H4 (cell line): ENCODE measurements around the gene AP1S3. TPM values are rescaled to one million over a fixed set of nuclear protein-coding genes. Genes with fewer than 3 reads are reported as not detected.

Experiments used
- DNase-seq: peaks from one replicate; pipeline ENCODE4 v3.0.0-alpha.2; 2015; ENCODE audit warnings: low spot score
- total RNA-seq: library from RNA; depleted of rRNA; stranded (reverse); fragments of >200 nt; shearing (Covaris generic); gene quantifications from 2 replicates; pipeline ENCODE4 v1.2.3, GENCODE V29; 2014

AP1S3 gene
- total RNA-seq, 1 experiment from 2014 or later, result 4.6 TPM

- DNase-seq, result peak; percentile 97
Measured at GRCh38 chr2:223760838-223761502, 76.4 kb downstream of the AP1S3 start.

- peak; percentile 61 for DNase-seq
Measured at GRCh38 chr2:223759569-223760430, 77.6 kb downstream of the AP1S3 start.

GRCh38 chr2:223758131-223758840, 79.1 kb downstream of the AP1S3 start:
- no peak for DNase-seq

- no peak for DNase-seq
Measured at GRCh38 chr2:223753940-223754339, 83.4 kb downstream of the AP1S3 start.

GRCh38 chr2:223751012-223751411, 86.4 kb downstream of the AP1S3 start:
- DNase-seq, result no peak

- DNase-seq, result no peak
Measured at GRCh38 chr2:223747392-223748042, 89.9 kb downstream of the AP1S3 start.

- no peak for DNase-seq
Measured at GRCh38 chr2:223746611-223747010, 90.8 kb downstream of the AP1S3 start.

GRCh38 chr2:223744580-223744979, 92.8 kb downstream of the AP1S3 start:
- no peak for DNase-seq

- no peak for DNase-seq
Measured at GRCh38 chr2:223740679-223741078, 96.7 kb downstream of the AP1S3 start.

GRCh38 chr2:223737207-223737606, 100.2 kb downstream of the AP1S3 start:
- no peak for DNase-seq

GRCh38 chr2:223736488-223736887, 100.9 kb downstream of the AP1S3 start:
- no peak for DNase-seq

- DNase-seq, result no peak
Measured at GRCh38 chr2:223735659-223736244, 101.6 kb downstream of the AP1S3 start.

GRCh38 chr2:223735035-223735640, 102.2 kb downstream of the AP1S3 start:
- DNase-seq, result no peak

- no peak for DNase-seq
Measured at GRCh38 chr2:223734346-223734745, 103.0 kb downstream of the AP1S3 start.

GRCh38 chr2:223732346-223732745, 105.0 kb downstream of the AP1S3 start:
- DNase-seq, result no peak

- no peak for DNase-seq
Measured at GRCh38 chr2:223731503-223731902, 105.9 kb downstream of the AP1S3 start.

- no peak for DNase-seq
Measured at GRCh38 chr2:223729781-223730180, 107.6 kb downstream of the AP1S3 start.

GRCh38 chr2:223727562-223727961, 109.8 kb downstream of the AP1S3 start:
- peak; percentile 79 for DNase-seq

- DNase-seq, result no peak
Measured at GRCh38 chr2:223725986-223726970, 111.1 kb downstream of the AP1S3 start.

- peak; percentile 91 for DNase-seq
Measured at GRCh38 chr2:223725494-223725893, 111.9 kb downstream of the AP1S3 start.
